Colonic mucosa (tissue), 4 donors: ENCODE data around the gene TNFRSF9. TPM values are rescaled to one million over a fixed set of nuclear protein-coding genes. Genes with fewer than 3 reads are reported as not detected.
A peak's percentile ranks its signal among the peaks of the same experiment; 100 is the strongest.
"Not testable (repeated sequence)": the region's sequence is repeated elsewhere in the genome, so short reads cannot be mapped to it uniquely, and the experiment has no call there.

Source experiments
- DNase-seq: peaks from one replicate; pipeline ENCODE4 v3.0.0-alpha.2; 2020
- H3K27ac ChIP-seq: fragments of 200-600 bp; one replicate; pipeline ENCODE4 v1.8.0; 2021
- H3K27me3 ChIP-seq: fragments of 200-600 bp; one replicate; pipeline ENCODE4 v1.8.0; 2021
- H3K36me3 ChIP-seq: fragments of 200-600 bp; one replicate; pipeline ENCODE4 v1.8.0; 2021
- H3K4me1 ChIP-seq: fragments of 200-600 bp; one replicate; pipeline ENCODE4 v1.8.0; 2021; ENCODE audit warnings: mild to moderate bottlenecking
- H3K4me3 ChIP-seq: fragments of 200-600 bp; one replicate; pipeline ENCODE4 v1.8.0; 2021
- H3K9ac ChIP-seq, 2 donors: one replicate each; pipeline ENCODE4 v1.7.0; 2013; ENCODE audit warnings: control low read depth in 2 of 2, low read depth in 2 of 2, low read length in 2 of 2
- H3K9me3 ChIP-seq: fragments of 200-600 bp; one replicate; pipeline ENCODE4 v1.8.0; 2021
- CTCF ChIP-seq: fragments of 200-600 bp; IDR thresholded peaks from one replicate; pipeline ENCODE4 v1.8.0; 2022; ENCODE audit warnings: antibody characterized with exemption, mild to moderate bottlenecking
- intact Hi-C: fragments of 100-400 bp; cut with DNase I; formaldehyde crosslinking; loops from one replicate; pipeline ENCODE4 v1.14.1; 2022
- total RNA-seq, 2 donors: library from RNA; stranded (reverse); fragmentation: NEBNext Ultra II Directional in 1 of 2; extraction: Animal tissue kit (Norgen Biotek cat#: 25700) in 1 of 2; gene quantifications; one replicate each; pipeline ENCODE4 v1.2.1, GENCODE V29; 2021
- donor health status: healthy.
- donor health status: DM: no; HTN: no; CAD: no.
- donor health status: DM: no; HTN: no; CAD: no.

Gene TNFRSF9
- total RNA-seq, 2 donors from 2014 or later, result 0.17 to 0.56 TPM

GRCh38 chr1:7956218-7957032 lies 15.8 kb upstream of the TNFRSF9 start:
- no peak for DNase-seq
- no peak overlapping the region for H3K4me3 ChIP-seq
- no peaks in the 10 kb centered on the region for H3K9me3 ChIP-seq
- no peaks in the 10 kb centered on the region for H3K36me3 ChIP-seq
- intact Hi-C loops, result no loop called here
- H3K27ac ChIP-seq, result no peak overlapping the region
- no peaks in the 10 kb centered on the region for H3K27me3 ChIP-seq
- peaks cover 4% of the 10 kb centered on the region for H3K4me1 ChIP-seq
- no peak overlapping the region for H3K9ac ChIP-seq
- TF ChIP-seq CTCF, result no peak

DNA sequence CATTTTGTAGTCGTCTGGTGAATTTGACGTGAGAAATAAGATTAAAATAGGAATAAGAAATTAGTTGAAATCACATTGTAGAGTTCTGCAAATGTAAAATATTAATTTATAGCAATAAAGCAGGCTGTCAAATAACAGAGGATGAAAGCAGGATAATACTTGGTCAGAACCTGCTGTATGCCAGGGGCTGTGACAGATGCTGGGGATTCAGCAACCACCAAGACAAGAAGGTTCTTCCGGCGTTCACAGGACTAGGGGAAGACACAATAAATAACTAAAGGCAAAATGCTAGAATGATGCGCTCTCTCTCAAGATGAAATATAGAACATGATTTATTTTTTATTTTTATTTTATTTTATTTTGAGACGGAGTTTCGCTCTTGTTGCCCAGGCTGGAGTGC lies 14.0 kb upstream of the TNFRSF9 start:
- H3K27me3 ChIP-seq, result no peaks in the 10 kb centered on the region
- no peaks in the 10 kb centered on the region for H3K36me3 ChIP-seq
- no peak for TF ChIP-seq CTCF
- peak overlapping the region in 1 of 2 donors; percentile 77 for H3K9ac ChIP-seq
- no peak for DNase-seq
- peaks cover 4% of the 10 kb centered on the region for H3K4me1 ChIP-seq
- peak overlapping the region; percentile 73 for H3K27ac ChIP-seq
- H3K4me3 ChIP-seq, result peak overlapping the region; percentile 51
- no peaks in the 10 kb centered on the region for H3K9me3 ChIP-seq
- intact Hi-C loops, result no loop called here

DNA sequence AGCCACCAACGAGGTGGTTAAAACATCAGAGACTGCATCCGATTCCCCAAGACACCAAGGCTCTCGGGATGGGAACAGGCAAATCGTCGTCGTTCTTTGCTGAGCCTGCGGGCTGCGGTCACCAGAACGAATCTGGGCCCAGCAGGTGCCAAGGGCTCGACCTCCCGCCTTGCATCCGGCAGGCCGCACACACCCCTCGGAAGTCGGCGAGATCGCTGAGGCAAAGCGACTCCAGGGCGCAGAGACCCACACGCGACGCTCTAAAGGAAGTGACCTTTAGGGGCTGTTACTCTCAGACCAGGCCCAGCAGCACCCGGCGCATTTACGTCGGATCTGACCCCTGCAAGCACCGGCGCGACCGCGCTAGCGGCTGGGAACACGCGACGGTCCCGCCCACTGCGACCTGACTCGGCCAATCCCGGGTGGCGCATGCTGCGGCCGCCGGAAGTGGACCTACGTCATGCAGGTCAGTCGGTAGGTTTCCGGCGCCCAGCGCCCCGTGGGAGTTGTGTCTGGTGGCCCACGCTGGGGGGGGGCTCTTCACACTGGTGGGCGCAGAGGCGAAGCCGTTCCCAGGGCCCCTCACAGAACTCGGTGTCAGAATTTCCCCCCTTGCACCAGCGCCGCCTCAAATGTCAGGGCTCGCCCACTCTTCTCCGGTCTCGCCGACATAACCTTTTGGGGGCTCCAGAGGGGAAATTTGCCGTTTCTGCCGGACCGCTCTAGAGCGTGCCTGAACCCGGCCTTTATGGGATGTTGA lies 13.4 kb upstream of the TNFRSF9 start:
- Histone ChIP-seq H3K27me3 (no peaks in the 10 kb centered on the region), H3K4me3 (peak overlapping the region; percentile 51), H3K4me1 (peaks cover 4% of the 10 kb centered on the region), H3K27ac (peak overlapping the region; percentile 73), H3K9me3 (no peaks in the 10 kb centered on the region), H3K9ac (peak overlapping the region; percentile 56 to 77), H3K36me3 (no peaks in the 10 kb centered on the region)
- DNase-seq, result peak; percentile 97
- no peak for TF ChIP-seq CTCF
- intact Hi-C loops, result no loop called here

- H3K27ac ChIP-seq, H3K27me3 ChIP-seq, H3K36me3 ChIP-seq, DNase-seq, H3K4me3 ChIP-seq, H3K9ac ChIP-seq, intact Hi-C loops, H3K4me1 ChIP-seq, H3K9me3 ChIP-seq: not testable (repeated sequence)
These were observed 12.2 kb upstream of the TNFRSF9 start for GRCh38 chr1:7952791-7953190.

DNA sequence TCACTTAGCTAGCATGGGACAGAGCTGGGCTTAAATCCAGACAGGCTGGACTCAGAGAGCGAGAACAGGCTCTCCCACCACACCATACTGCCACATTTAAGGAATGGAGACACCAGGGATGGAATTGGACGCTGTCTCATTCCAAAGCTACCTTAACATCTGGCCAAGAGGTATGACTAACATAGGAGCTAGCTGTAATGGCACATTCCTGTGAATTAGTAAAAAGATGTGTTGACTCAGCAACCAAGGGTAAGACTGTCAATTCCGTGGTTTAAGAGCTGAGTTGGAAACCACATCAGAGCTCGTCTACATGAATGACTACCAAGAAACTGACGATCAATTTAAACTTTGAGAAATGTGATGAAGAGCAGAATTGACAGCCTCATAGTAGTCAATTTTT lies 8.3 kb upstream of the TNFRSF9 start:
- Histone ChIP-seq H3K36me3 (no peaks in the 10 kb centered on the region), H3K9me3 (no peaks in the 10 kb centered on the region), H3K4me1 (no peaks in the 10 kb centered on the region), H3K27me3 (no peaks in the 10 kb centered on the region), H3K27ac (no peak overlapping the region), H3K9ac (no peak overlapping the region), H3K4me3 (no peak overlapping the region)
- intact Hi-C loops, result no loop called here
- no peak for DNase-seq
- TF ChIP-seq CTCF, result no peak

- intact Hi-C loops, result no loop called here
- Histone ChIP-seq H3K27me3 (no peaks in the 10 kb centered on the region), H3K9ac (no peak overlapping the region), H3K9me3 (no peaks in the 10 kb centered on the region), H3K4me1 (no peaks in the 10 kb centered on the region), H3K4me3 (no peak overlapping the region), H3K27ac (no peak overlapping the region), H3K36me3 (no peaks in the 10 kb centered on the region)
- TF ChIP-seq CTCF, result no peak
- no peak for DNase-seq
These were observed 2.6 kb upstream of the TNFRSF9 start for GRCh38 chr1:7943251-7943650.
